Endothelial cell of umbilical vein (primary cell): Measurements from ENCODE around the gene KIAA1958. TPM values are rescaled to one million over a fixed set of nuclear protein-coding genes. Genes with fewer than 3 reads are reported as not detected.

Experiments
- BruUV-seq: library from RNA; stranded (reverse); fragments of 400-500 nt; replicated peaks from 2 replicates; lab custom pipeline; 2021; lab: Mats Ljungman, UMichigan
- CTCF ChIA-PET: fragments of 300-600, 350-600 bp; sonication (Branson Sonifier 250); formaldehyde crosslinking; loops from one replicate; lab custom pipeline; 2021; ENCODE audit warnings: antibody characterized with exemption, inconsistent platforms; lab: Charles Lee
- POLR2A ChIA-PET: fragments of 300-600, 350-600 bp; sonication (Branson Sonifier 250); formaldehyde crosslinking; loops from one replicate; lab custom pipeline; 2021; ENCODE audit warnings: antibody characterized with exemption, inconsistent platforms; lab: Charles Lee
- DNase-seq: peaks from one replicate; pipeline ENCODE4 v3.0.0-alpha.2; 2011; ENCODE audit warnings: low read depth, low spot score
- FAIRE-seq: peaks from 2 replicates; lab custom pipeline; 2011; peaks lifted over from hg19 to GRCh38; lab: Jason Lieb, UNC
- H2AFZ ChIP-seq: 2 replicates; pipeline ENCODE4 v1.6.0; 2012; ENCODE audit warnings: low read depth, low read length, control low read depth, inconsistent platforms
- H3K27ac ChIP-seq: 2 replicates; pipeline ENCODE4 v1.5.1; 2011; ENCODE audit warnings: low read depth, mild to moderate bottlenecking, control low read depth, low read length, moderate library complexity; ENCODE audit not compliant: insufficient read depth
- H3K27me3 ChIP-seq, 2 experiments: 2 replicates each; pipeline versions ENCODE4 v1.6.0 to v1.6.1; 2011; ENCODE audit warnings: low read length in 2 of 2, mixed read lengths in 1 of 2; ENCODE audit not compliant: control insufficient read depth in 2 of 2, insufficient read depth in 2 of 2
- H3K36me3 ChIP-seq, 2 experiments: 2 replicates in 1 of 2; 3 replicates in 1 of 2; pipeline ENCODE4 v1.5.1; 2011; ENCODE audit warnings: low read length in 2 of 2, mild to moderate bottlenecking in 1 of 2, moderate library complexity in 1 of 2; ENCODE audit not compliant: control insufficient read depth in 2 of 2, insufficient read depth in 2 of 2; ENCODE audit errors: extremely low read depth in 1 of 2
- H3K4me1 ChIP-seq: 3 replicates; pipeline ENCODE4 v1.5.1; 2011; ENCODE audit warnings: mild to moderate bottlenecking, low read length; ENCODE audit not compliant: control insufficient read depth, insufficient read depth; ENCODE audit errors: extremely low read depth
- H3K4me2 ChIP-seq: 2 replicates; pipeline ENCODE4 v1.6.1; 2011; ENCODE audit warnings: low read length, control low read depth, mixed read lengths; ENCODE audit not compliant: insufficient read depth
- H3K4me3 ChIP-seq, 3 experiments: fragments of 200-600 bp in 1 of 3; sonication (generic), shearing (Covaris generic) in 1 of 3; replicated peaks in 1 of 3; 2 replicates each; pipeline ENCODE4 v1.5.1; 2011 to 2016; ENCODE audit warnings: control low read depth in 3 of 3, low read length in 3 of 3, mild to moderate bottlenecking in 2 of 3, inconsistent platforms in 1 of 3, low read depth in 1 of 3, moderate library complexity in 1 of 3; ENCODE audit not compliant: insufficient read depth in 1 of 3
- H3K79me2 ChIP-seq: 2 replicates; pipeline ENCODE4 v1.6.0; 2012; ENCODE audit warnings: low read length, inconsistent platforms; ENCODE audit not compliant: control insufficient read depth, insufficient read depth
- H3K9ac ChIP-seq: replicated peaks from 2 replicates; pipeline ENCODE3; 2011; ENCODE audit warnings: low read length, control low read depth; ENCODE audit not compliant: insufficient read depth; ENCODE audit errors: extremely low read depth
- H3K9me1 ChIP-seq: replicated peaks from 3 replicates; pipeline ENCODE4 v1.6.0; 2011; ENCODE audit warnings: mild to moderate bottlenecking, low read length; ENCODE audit not compliant: control insufficient read depth, insufficient read depth; ENCODE audit errors: extremely low read depth
- H3K9me3 ChIP-seq: replicated peaks from 2 replicates; pipeline ENCODE4 v1.5.1; 2012; ENCODE audit warnings: low read length, inconsistent platforms; ENCODE audit not compliant: control insufficient read depth, insufficient read depth
- H4K20me1 ChIP-seq: replicated peaks from 2 replicates; pipeline ENCODE3; 2011; ENCODE audit warnings: mild to moderate bottlenecking, low read length; ENCODE audit not compliant: control insufficient read depth, insufficient read depth; ENCODE audit errors: extremely low read depth
- CTCF ChIP-seq, 2 donors: IDR thresholded peaks; 1 replicate in 1 of 2; 2 replicates in 1 of 2; pipeline ENCODE4 v1.5.1; 2011; ENCODE audit warnings: low read length in 2 of 2, mild to moderate bottlenecking in 2 of 2, moderate library complexity in 2 of 2, control low read depth in 1 of 2, inconsistent platforms in 1 of 2, low read depth in 1 of 2; ENCODE audit not compliant: insufficient read depth in 1 of 2; ENCODE audit errors: extremely low read depth in 1 of 2
- EZH2 ChIP-seq: IDR thresholded peaks from 2 replicates; pipeline ENCODE4 v1.6.1; 2012; ENCODE audit warnings: borderline replicate concordance, low read depth, mild to moderate bottlenecking, moderate library complexity, low read length, inconsistent platforms; ENCODE audit not compliant: severe bottlenecking
- FOS ChIP-seq: IDR thresholded peaks from 2 replicates; pipeline ENCODE4 v1.6.1; 2011; ENCODE audit warnings: mild to moderate bottlenecking, low read length, moderate library complexity, borderline replicate concordance; ENCODE audit not compliant: insufficient read depth
- GATA2 ChIP-seq: IDR thresholded peaks from 2 replicates; pipeline ENCODE4 v1.7.0; 2011; ENCODE audit warnings: low read depth, mild to moderate bottlenecking, moderate library complexity, mixed read lengths, low read length; ENCODE audit not compliant: insufficient read length, insufficient read depth
- JUN ChIP-seq: IDR thresholded peaks from 2 replicates; pipeline ENCODE4 v1.6.1; 2011; ENCODE audit warnings: borderline replicate concordance, low read depth; ENCODE audit not compliant: insufficient read length, insufficient read depth
- MAX ChIP-seq: IDR thresholded peaks from 2 replicates; pipeline ENCODE4 v1.6.1; 2011; ENCODE audit not compliant: insufficient read depth, insufficient read length
- MYC ChIP-seq: IDR thresholded peaks from one replicate; pipeline ENCODE4 v1.6.1; 2011; ENCODE audit warnings: mild to moderate bottlenecking, low read depth, low read length
- POLR2A ChIP-seq: IDR thresholded peaks from 2 replicates; pipeline ENCODE4 v1.6.1; 2012; ENCODE audit warnings: low read depth, mild to moderate bottlenecking, control low read depth, low read length
- POLR2AphosphoS5 ChIP-seq: IDR thresholded peaks from 2 replicates; pipeline ENCODE4 v1.6.1; 2012; ENCODE audit warnings: low read depth, mild to moderate bottlenecking, control low read depth, low read length, moderate library complexity; ENCODE audit not compliant: insufficient read depth
- dilution Hi-C: fragments of 300-500 bp; cut with MboI; formaldehyde crosslinking; loops from one replicate; pipeline ENCODE4 v1.15.0; 2019; ENCODE audit warnings: low sequenced_read_pairs; ENCODE audit not compliant: extremely low pct_ligation_motif_present
- intact Hi-C: fragments of 100-400 bp; cut with micrococcal nuclease; formaldehyde crosslinking; loops from one replicate; pipeline ENCODE4 v1.10.0; 2022
- polyA plus RNA-seq, 4 experiments: library from polyadenylated mRNA; depleted of rRNA in 3 of 4; stranded (reverse) in 3 of 4; unstranded in 1 of 4; fragments of >200 nt; gene quantifications; 2 replicates each; pipeline versions ENCODE4 v1.2.1 to v1.2.3, GENCODE V29; 2011 to 2012; ENCODE audit warnings: missing spikeins in 1 of 4
- total RNA-seq: library from RNA; stranded (reverse); gene quantifications from 2 replicates; pipeline ENCODE4 v1.2.3, GENCODE V29; 2021

KIAA1958 gene
- total and polyA plus RNA-seq, 2 donors (not counting 3 experiments of a cell fraction or from before 2014, with no cell fraction given): 1.7 to 5.0 TPM

GRCh38 chr9:112569186-112569585 lies 82.6 kb downstream of the KIAA1958 start:
- Histone ChIP-seq H2AFZ (no peak overlapping the region), H4K20me1 (no peaks in the 10 kb centered on the region), H3K9me1 (no peaks in the 10 kb centered on the region), H3K27ac (no peak overlapping the region), H3K4me3 (no peak overlapping the region), H3K9ac (no peak overlapping the region), H3K4me1 (no peaks in the 10 kb centered on the region), H3K27me3 (no peaks in the 10 kb centered on the region), H3K79me2 (no peaks in the 10 kb centered on the region), H3K9me3 (no peaks in the 10 kb centered on the region), H3K36me3 (no peaks in the 10 kb centered on the region), H3K4me2 (no peak overlapping the region)
- DNase-seq (no peak), FAIRE-seq (no peak)
- CTCF ChIA-PET: interaction anchor here (1.4 to 1.5 kb wide), 3 partner anchors 9 to 18 kb away, joined by 4 to 5 read pairs (median 5); no protein-coding TSS in a partner anchor
- intact Hi-C loops: no loop called here
- TF ChIP-seq GATA2 (no peak), MYC (no peak), CTCF (IDR thresholded peaks at IDR 0.05; ENCODE audit: extremely low read depth in 1 of 2, insufficient read depth in 1 of 2, low read depth in 1 of 2, low read length in 2 of 2) (no peak), FOS (no peak), JUN (no peak), POLR2AphosphoS5 (no peak), MAX (no peak), EZH2 (no peak), POLR2A (no peak)
- POLR2A ChIA-PET: interaction anchor here (0.6 kb wide), 1 partner anchor 18 kb away, joined by 3 read pairs; no protein-coding TSS in a partner anchor
- dilution Hi-C loops: no loop called here
- no TSS peak for BruUV-seq
